Measurements from ENCODE around the gene APOL4. TPM values are rescaled to one million over a fixed set of nuclear protein-coding genes. Genes with fewer than 3 reads are reported as not detected.

Gene APOL4
- total RNA-seq, 6 experiments from 2014 or later: 1.1 to 1.6 (median 1.4) TPM; not detected in 2

GRCh38 chr22:36180928-36181327 lies 20.7 kb downstream of the APOL4 start:
- Histone ChIP-seq H3K36me3 (no peaks in the 10 kb centered on the region), H3K9me3 (no peaks in the 10 kb centered on the region), H3K4me3 (no peak overlapping the region), H3K27me3 (no peaks in the 10 kb centered on the region), H3K27ac (no peak overlapping the region), H3K4me1 (peaks cover 0 to 4% (median 0%) of the 10 kb centered on the region in 4 donors)
- TF ChIP-seq CTCF (IDR thresholded peaks at IDR 0.05): no peak
- TF ChIP-seq POLR2A (IDR thresholded peaks at IDR 0.05): no peak
- ATAC-seq (no peak), DNase-seq (no peak)
- intact Hi-C loops (cut with DNase I): loop anchor here (5.0 kb wide), 2 partner anchors 34 to 39 kb away; no protein-coding TSS in a partner anchor
- WGBS (ENCODE audit: insufficient coverage, low coverage, low lambda C conversion rate, missing lambda C conversion rate): no CpG with 5 or more reads among the region's 6 CpGs

- Histone ChIP-seq H3K4me1 (peaks cover 0 to 4% (median 0%) of the 10 kb centered on the region in 4 donors), H3K9me3 (no peaks in the 10 kb centered on the region), H3K27ac (no peak overlapping the region), H3K36me3 (no peaks in the 10 kb centered on the region), H3K4me3 (no peak overlapping the region), H3K27me3 (no peaks in the 10 kb centered on the region)
- 77% methylated on average over 10 of the region's 22 CpGs for WGBS (ENCODE audit: insufficient coverage, low coverage, low lambda C conversion rate, missing lambda C conversion rate)
- DNase-seq (peak; percentile 86 to 87 (median 87)), ATAC-seq (peak; percentile 95 to 99 (median 97))
- TF ChIP-seq POLR2A (IDR thresholded peaks at IDR 0.05) (no peak), CTCF (IDR thresholded peaks at IDR 0.05) (peak; percentile 84 to 95 (median 92))
- intact Hi-C loops (cut with DNase I): loop anchor here (5.0 kb wide), 2 partner anchors 33 to 38 kb away; no protein-coding TSS in a partner anchor
Observed at GRCh38 chr22:36180038-36180880, 21.4 kb downstream of the APOL4 start.

- no peaks in the 10 kb centered on the region for H3K36me3 ChIP-seq
- 86% methylated on average over 2 of the region's 3 CpGs for WGBS (ENCODE audit: insufficient coverage, low coverage, low lambda C conversion rate, missing lambda C conversion rate)
- no peaks in the 10 kb centered on the region for H3K9me3 ChIP-seq
- no peaks in the 10 kb centered on the region for H3K27me3 ChIP-seq
- intact Hi-C loops (cut with DNase I): no loop called here
- no peak overlapping the region for H3K27ac ChIP-seq
- DNase-seq (no peak), ATAC-seq (no peak)
- TF ChIP-seq POLR2A (IDR thresholded peaks at IDR 0.05) (no peak), CTCF (IDR thresholded peaks at IDR 0.05) (no peak)
- peaks cover 0 to 4% (median 0%) of the 10 kb centered on the region in 4 donors for H3K4me1 ChIP-seq
- no peak overlapping the region for H3K4me3 ChIP-seq
Observed at GRCh38 chr22:36177160-36177559, 24.4 kb downstream of the APOL4 start.

GRCh38 chr22:36175892-36176291 lies 25.7 kb downstream of the APOL4 start:
- DNase-seq: no peak
- H3K27me3 ChIP-seq: no peaks in the 10 kb centered on the region
- WGBS (ENCODE audit: insufficient coverage, low coverage, low lambda C conversion rate, missing lambda C conversion rate): 38% methylated on average over 1 of the region's 1 CpG
- TF ChIP-seq POLR2A (IDR thresholded peaks at IDR 0.05) (no peak), CTCF (IDR thresholded peaks at IDR 0.05) (peak in 1 of 4 donors; percentile 11)
- intact Hi-C loops (cut with DNase I): no loop called here
- H3K4me3 ChIP-seq: no peak overlapping the region
- no peak for ATAC-seq
- no peak overlapping the region for H3K27ac ChIP-seq
- H3K4me1 ChIP-seq: peaks cover 0 to 4% (median 0%) of the 10 kb centered on the region in 4 donors
- H3K9me3 ChIP-seq: no peaks in the 10 kb centered on the region
- no peaks in the 10 kb centered on the region for H3K36me3 ChIP-seq
